ENCODE results near the gene WDFY3. TPM values are rescaled to one million over a fixed set of nuclear protein-coding genes. Genes with fewer than 3 reads are reported as not detected.

Gene WDFY3
- total and polyA plus RNA-seq, 9 of the 15 experiments (the other 6 are each of a cell fraction or from before 2014, with no cell fraction given): 0.58 to 13.5 (median 9.4) TPM

DNA sequence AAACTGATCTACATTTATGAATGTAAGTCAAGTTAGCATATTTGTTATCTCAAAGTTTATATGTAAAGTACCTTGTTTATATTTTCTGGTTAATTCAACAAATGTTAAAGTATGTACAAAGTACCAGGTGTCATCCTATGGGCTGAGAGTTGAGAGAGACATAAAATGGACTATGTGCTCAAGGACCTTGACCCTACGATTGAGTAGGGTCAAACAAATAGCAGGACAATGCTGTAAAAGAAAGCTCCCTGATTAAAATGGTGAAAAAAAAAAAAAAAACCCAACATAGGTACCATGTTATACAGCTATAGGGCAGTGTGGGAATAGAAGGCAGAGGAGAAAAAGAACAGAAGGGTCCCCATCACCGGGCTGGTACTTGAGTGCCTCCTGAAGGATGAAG is 260.2 kb downstream of the WDFY3 start:
- POLR2A ChIA-PET: no interaction called here
- no peak overlapping the region for H3K4me3 ChIP-seq
- intact Hi-C loops (cut with micrococcal nuclease): no loop called here
- no peaks in the 10 kb centered on the region for H3K9me3 ChIP-seq (replicated peaks; ENCODE audit: control insufficient read depth, insufficient read depth, low read depth, low read length)
- no peaks in the 10 kb centered on the region for H3K4me1 ChIP-seq (replicated peaks in 1 of 2; ENCODE audit: control insufficient read depth in 2 of 2, insufficient read depth in 2 of 2, low read length in 2 of 2)
- no peak overlapping the region for H3K27ac ChIP-seq (ENCODE audit: extremely low read depth, low read depth, low read length)
- no peaks in the 10 kb centered on the region for H3K27me3 ChIP-seq (ENCODE audit: control insufficient read depth in 2 of 2, insufficient read depth in 2 of 2, low read length in 2 of 2)
- WGBS (ENCODE audit: insufficient coverage, low coverage, missing lambda C conversion rate): 51% methylated on average over 2 of the region's 2 CpGs
- CTCF ChIA-PET (ENCODE audit: low intra/inter-chr PET ratio): no interaction called here
- no peak for ATAC-seq
- TF ChIP-seq NCOA1 (IDR thresholded peaks at IDR 0.05; ENCODE audit: low read depth): no peak
- no peak for TF ChIP-seq MAZ (CRISPR knock-in tag; conservative IDR thresholded peaks at IDR 0.05 in 1 of 2, IDR thresholded peaks at IDR 0.05 in 1 of 2)
- no peak for TF ChIP-seq EHMT2 (IDR thresholded peaks at IDR 0.05)
- TF ChIP-seq, protein P1, sequence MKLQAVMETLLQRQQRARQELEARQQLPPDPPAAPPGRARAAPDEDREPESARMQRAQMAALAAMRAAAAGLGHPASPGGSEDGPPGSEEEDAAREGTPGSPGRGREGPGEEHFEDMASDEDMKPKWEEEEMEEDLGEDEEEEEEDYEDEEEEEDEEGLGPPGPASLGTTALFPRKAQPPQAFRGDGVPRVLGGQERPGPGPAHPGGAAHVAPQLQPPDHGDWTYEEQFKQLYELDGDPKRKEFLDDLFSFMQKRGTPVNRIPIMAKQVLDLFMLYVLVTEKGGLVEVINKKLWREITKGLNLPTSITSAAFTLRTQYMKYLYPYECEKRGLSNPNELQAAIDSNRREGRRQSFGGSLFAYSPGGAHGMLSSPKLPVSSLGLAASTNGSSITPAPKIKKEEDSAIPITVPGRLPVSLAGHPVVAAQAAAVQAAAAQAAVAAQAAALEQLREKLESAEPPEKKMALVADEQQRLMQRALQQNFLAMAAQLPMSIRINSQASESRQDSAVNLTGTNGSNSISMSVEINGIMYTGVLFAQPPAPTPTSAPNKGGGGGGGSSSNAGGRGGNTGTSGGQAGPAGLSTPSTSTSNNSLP (IDR thresholded peaks at IDR 0.05; ENCODE audit: borderline replicate concordance, low read depth, low read length): no peak
- no peak for TF ChIP-seq TAL1 (IDR thresholded peaks at IDR 0.05)
- TF ChIP-seq, protein P2, sequence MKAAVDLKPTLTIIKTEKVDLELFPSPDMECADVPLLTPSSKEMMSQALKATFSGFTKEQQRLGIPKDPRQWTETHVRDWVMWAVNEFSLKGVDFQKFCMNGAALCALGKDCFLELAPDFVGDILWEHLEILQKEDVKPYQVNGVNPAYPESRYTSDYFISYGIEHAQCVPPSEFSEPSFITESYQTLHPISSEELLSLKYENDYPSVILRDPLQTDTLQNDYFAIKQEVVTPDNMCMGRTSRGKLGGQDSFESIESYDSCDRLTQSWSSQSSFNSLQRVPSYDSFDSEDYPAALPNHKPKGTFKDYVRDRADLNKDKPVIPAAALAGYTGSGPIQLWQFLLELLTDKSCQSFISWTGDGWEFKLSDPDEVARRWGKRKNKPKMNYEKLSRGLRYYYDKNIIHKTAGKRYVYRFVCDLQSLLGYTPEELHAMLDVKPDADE (conservative IDR thresholded peaks at IDR 0.05; ENCODE audit: control insufficient read depth, low read depth, low read length): no peak
- TF ChIP-seq LEF1 (IDR thresholded peaks at IDR 0.05): no peak
- TF ChIP-seq, protein P3, sequence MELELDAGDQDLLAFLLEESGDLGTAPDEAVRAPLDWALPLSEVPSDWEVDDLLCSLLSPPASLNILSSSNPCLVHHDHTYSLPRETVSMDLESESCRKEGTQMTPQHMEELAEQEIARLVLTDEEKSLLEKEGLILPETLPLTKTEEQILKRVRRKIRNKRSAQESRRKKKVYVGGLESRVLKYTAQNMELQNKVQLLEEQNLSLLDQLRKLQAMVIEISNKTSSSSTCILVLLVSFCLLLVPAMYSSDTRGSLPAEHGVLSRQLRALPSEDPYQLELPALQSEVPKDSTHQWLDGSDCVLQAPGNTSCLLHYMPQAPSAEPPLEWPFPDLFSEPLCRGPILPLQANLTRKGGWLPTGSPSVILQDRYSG (tag; conservative IDR thresholded peaks at IDR 0.05; ENCODE audit: low read depth): no peak
- FAIRE-seq: no peak
- H2AFZ ChIP-seq (ENCODE audit: low read depth, low read length): no peak overlapping the region
- H3K4me2 ChIP-seq (ENCODE audit: insufficient read depth, low read length): no peak overlapping the region
- in situ Hi-C loops (cut with MboI): no loop called here
- no peak for DNase-seq (ENCODE audit: extremely low read depth in 1 of 4, low spot score in 3 of 4)
- no TSS peak for BruUV-seq (replicated peaks)
- H3K79me2 ChIP-seq (ENCODE audit: control insufficient read depth, insufficient read depth, low read length): no peaks in the 10 kb centered on the region
- no peaks in the 10 kb centered on the region for H3K36me3 ChIP-seq (ENCODE audit: control insufficient read depth, insufficient read depth, low read length)
- no peaks in the 10 kb centered on the region for H3K9me1 ChIP-seq (ENCODE audit: control insufficient read depth, insufficient read depth, low read length)
- no peak overlapping the region for H3K9ac ChIP-seq (ENCODE audit: insufficient read depth in 1 of 2, low read depth in 2 of 2, low read length in 2 of 2)
- no peaks in the 10 kb centered on the region for H4K20me1 ChIP-seq (replicated peaks; ENCODE audit: control insufficient read depth, insufficient read depth, low read length)
